Large intestine (tissue), 3 donors: Measurements from ENCODE around the gene TSC1. TPM values are rescaled to one million over a fixed set of nuclear protein-coding genes. Genes with fewer than 3 reads are reported as not detected.

ENCODE experiments used
- DNase-seq, 2 donors: peaks; one replicate each; pipeline versions ENCODE4 v3.0.0 to v3.0.0-alpha.2; 2013
- H3K27ac ChIP-seq: one replicate; pipeline ENCODE4 v1.5.1; 2013; ENCODE audit warnings: low read length
- H3K27me3 ChIP-seq: 2 replicates; pipeline ENCODE4 v1.6.1; 2013; ENCODE audit warnings: low read length; ENCODE audit not compliant: control insufficient read depth, insufficient read depth
- H3K36me3 ChIP-seq: 2 replicates; pipeline ENCODE4 v1.6.1; 2013; ENCODE audit warnings: low read length; ENCODE audit not compliant: control insufficient read depth, insufficient read depth
- H3K4me1 ChIP-seq: one replicate; pipeline ENCODE4 v1.6.1; 2013; ENCODE audit warnings: low read length; ENCODE audit not compliant: control insufficient read depth, insufficient read depth
- H3K4me3 ChIP-seq: one replicate; pipeline ENCODE4 v1.5.1; 2013; ENCODE audit warnings: low read length
- H3K9me3 ChIP-seq: one replicate; pipeline ENCODE4 v1.6.1; 2013; ENCODE audit warnings: mild to moderate bottlenecking, low read depth, low read length, moderate library complexity; ENCODE audit not compliant: control insufficient read depth
- WGBS: methylation state at CpG from one replicate; pipeline ENCODE4 v1.1.5; 2013; ENCODE audit warnings: low lambda C conversion rate; ENCODE audit not compliant: insufficient coverage; 5-methylcytosine and 5-hydroxymethylcytosine counted together
- polyA plus RNA-seq: library from polyadenylated mRNA; unstranded; fragments of 120-200 nt; gene quantifications from one replicate; pipeline ENCODE4 v1.2.1, GENCODE V29; 2013

TSC1 gene
- polyA plus RNA-seq, 1 donor = 45.6 TPM

GRCh38 chr9:132939169-132939568 is 5.2 kb downstream of the TSC1 start:
- no peak overlapping the region for H3K27ac ChIP-seq
- no CpG with 5 or more reads among the region's 1 CpG for whole genome bisulfite sequencing
- H3K9me3 ChIP-seq = no peaks in the 10 kb centered on the region
- no peak overlapping the region for H3K4me3 ChIP-seq
- peaks cover 9% of the 10 kb centered on the region for H3K4me1 ChIP-seq
- H3K27me3 ChIP-seq = no peaks in the 10 kb centered on the region
- peaks cover 6% of the 10 kb centered on the region for H3K36me3 ChIP-seq
- DNase-seq = no peak

DNA sequence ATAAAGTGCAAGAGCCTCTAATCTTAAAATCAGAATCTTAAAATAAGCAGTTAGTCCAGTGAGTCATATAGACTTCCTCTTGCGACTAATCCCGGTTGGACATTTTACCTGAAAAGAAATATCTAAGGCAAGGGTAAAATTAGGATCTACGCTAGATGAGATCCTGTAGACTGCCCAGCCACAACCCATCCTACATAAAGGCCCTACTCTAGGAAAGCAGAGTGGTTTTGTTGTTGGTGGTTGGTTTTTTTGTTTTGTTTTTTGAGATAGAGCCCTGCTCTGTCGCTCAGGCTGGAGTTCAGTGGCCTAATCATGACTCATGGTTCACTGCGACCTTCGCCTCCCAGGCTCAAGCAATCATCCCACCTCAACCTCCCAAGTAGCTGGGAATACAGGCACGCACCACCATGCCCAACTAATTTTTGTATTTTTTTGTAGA is 6.9 kb downstream of the TSC1 start:
- 100% methylated on average over 2 of the region's 7 CpGs for WGBS

GRCh38 chr9:132935026-132935425 is 9.4 kb downstream of the TSC1 start:
- WGBS = no CpG with 5 or more reads among the region's 6 CpGs
- no peak for DNase-seq
- no peaks in the 10 kb centered on the region for H3K9me3 ChIP-seq

More for the DNA sequence above, 6.9 kb downstream of the TSC1 start:
- no peaks in the 10 kb centered on the region for H3K9me3 ChIP-seq
- no peak overlapping the region for H3K27ac ChIP-seq
- H3K27me3 ChIP-seq = no peaks in the 10 kb centered on the region
- DNase-seq = no peak
- H3K36me3 ChIP-seq = peaks cover 11% of the 10 kb centered on the region
- no peaks in the 10 kb centered on the region for H3K4me1 ChIP-seq
- no peak overlapping the region for H3K4me3 ChIP-seq

DNA sequence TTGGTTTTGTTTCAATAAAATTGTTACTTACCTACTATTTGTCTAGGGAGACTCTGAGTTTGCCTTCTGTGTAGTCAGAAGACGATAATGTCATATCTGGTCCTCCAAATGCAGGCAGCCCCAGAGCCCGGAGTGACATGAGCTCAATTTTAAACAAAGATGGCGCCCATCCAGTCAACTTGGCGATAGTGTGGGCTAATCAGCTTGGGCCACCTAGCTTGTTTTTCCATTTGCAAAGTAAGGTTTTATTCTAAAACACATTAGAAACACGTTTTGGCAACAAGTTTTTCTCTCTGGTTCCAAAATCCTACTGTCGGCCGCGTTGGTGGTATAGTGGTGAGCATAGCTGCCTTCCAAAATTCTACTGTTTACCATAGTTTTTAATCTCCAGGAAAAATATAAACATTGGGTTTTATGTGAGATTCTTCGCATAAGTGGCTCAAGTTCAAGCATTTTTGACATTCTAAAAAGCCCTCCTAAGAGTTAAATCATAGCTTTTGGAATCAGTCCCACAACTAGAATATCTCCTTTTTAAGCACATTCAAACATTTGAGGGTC is 13.2 kb downstream of the TSC1 start:
- Histone ChIP-seq H3K27me3 (no peaks in the 10 kb centered on the region), H3K9me3 (no peaks in the 10 kb centered on the region), H3K27ac (no peak overlapping the region), H3K36me3 (peaks cover 40% of the 10 kb centered on the region), H3K4me1 (no peaks in the 10 kb centered on the region), H3K4me3 (no peak overlapping the region)
- DNase-seq = no peak
- WGBS = 94% methylated on average over 4 of the region's 9 CpGs

More at GRCh38 chr9:132935026-132935425, 9.4 kb downstream of the TSC1 start:
- Histone ChIP-seq H3K36me3 (peaks cover 15% of the 10 kb centered on the region), H3K4me1 (no peaks in the 10 kb centered on the region), H3K4me3 (no peak overlapping the region), H3K27me3 (no peaks in the 10 kb centered on the region), H3K27ac (no peak overlapping the region)

DNA sequence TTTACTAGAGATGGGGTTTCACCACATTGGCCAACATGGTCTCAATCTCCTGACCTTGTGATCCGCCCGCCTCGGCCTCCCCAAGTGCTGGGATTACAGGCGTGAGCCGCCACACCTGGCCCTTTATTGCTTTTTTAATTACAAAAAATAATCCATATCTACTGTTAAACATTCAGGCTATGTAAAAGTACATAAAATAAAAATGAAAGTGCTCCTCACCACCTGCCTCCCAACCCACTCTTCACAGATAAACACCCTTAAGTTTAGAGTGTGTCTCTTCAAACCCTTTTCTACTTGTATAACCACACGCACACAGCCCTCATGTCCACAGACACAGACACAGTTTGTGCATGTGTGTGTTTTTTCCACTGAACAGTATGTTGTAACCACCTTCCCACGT is 16.7 kb downstream of the TSC1 start:
- no peaks in the 10 kb centered on the region for H3K4me1 ChIP-seq
- 87% methylated on average over 3 of the region's 7 CpGs for WGBS
- DNase-seq = no peak
- H3K27ac ChIP-seq = no peak overlapping the region
- no peaks in the 10 kb centered on the region for H3K27me3 ChIP-seq
- H3K9me3 ChIP-seq = no peaks in the 10 kb centered on the region
- H3K4me3 ChIP-seq = no peak overlapping the region
- H3K36me3 ChIP-seq = peaks cover 48% of the 10 kb centered on the region

DNA sequence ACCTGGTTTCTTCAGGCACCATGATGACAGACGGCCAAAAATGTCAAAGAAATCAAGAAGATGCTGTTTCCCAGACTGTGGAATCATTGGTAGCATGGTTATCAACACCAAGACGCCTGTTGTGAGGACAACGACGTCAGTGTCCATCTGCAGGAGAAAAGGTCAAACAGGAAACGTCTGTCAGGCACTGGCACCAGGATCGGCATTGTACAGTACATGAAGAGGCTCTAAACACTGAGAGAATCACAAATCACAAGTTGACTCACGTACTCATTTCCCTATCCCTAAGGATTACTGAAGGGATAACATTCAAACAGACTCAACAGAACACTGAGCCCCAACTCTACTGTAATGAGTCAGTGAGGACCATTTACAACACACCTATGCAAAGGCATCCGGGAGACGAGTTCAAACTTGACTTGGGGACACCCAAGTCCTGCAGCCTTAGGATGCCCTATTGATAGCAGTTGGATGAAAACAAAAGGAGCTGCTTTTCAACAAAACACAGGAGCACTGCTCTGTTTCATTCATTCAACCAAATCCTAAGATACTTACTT is 21.0 kb downstream of the TSC1 start:
- DNase-seq = no peak
- Histone ChIP-seq H3K27me3 (no peaks in the 10 kb centered on the region), H3K4me3 (no peak overlapping the region), H3K9me3 (no peaks in the 10 kb centered on the region), H3K4me1 (no peaks in the 10 kb centered on the region), H3K36me3 (peaks cover 74% of the 10 kb centered on the region), H3K27ac (no peak overlapping the region)
- 100% methylated on average over 1 of the region's 9 CpGs for WGBS

DNA sequence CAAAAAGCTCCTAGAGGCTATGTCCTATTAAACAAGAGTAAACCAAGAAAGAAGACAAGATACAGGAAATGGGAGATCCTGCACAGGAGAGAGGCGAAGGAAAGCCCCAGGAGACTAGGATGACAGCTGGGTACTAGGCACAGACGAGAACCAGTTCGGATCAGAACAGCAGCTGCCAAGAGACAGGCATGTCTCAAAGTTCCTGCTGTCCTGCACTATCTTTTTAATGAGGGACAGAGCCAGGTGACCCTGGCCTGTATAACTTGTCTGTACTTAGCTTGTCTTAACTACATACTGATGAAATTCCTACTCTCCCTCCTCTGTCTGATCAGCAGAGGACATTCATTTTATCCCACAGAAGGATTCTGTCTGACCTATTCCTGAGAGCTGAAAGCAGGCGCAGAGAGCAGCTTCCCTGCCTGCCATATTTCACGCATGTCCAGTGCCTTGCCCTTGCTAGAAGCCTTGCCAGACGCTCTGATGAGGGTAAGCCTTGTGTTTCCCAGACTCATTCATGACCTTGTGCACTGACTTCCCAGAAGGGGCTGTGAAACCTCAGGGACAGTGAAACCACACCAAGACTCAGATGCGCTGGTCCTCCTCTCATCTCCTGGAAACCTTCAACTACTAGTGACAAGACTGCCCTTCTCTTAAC is 24.7 kb downstream of the TSC1 start:
- no peak for DNase-seq
- no peaks in the 10 kb centered on the region for H3K27me3 ChIP-seq
- no peaks in the 10 kb centered on the region for H3K4me1 ChIP-seq
- peaks cover 72% of the 10 kb centered on the region for H3K36me3 ChIP-seq
- H3K27ac ChIP-seq = no peak overlapping the region
- 100% methylated on average over 1 of the region's 7 CpGs for WGBS
- H3K9me3 ChIP-seq = no peaks in the 10 kb centered on the region
- no peak overlapping the region for H3K4me3 ChIP-seq

DNA sequence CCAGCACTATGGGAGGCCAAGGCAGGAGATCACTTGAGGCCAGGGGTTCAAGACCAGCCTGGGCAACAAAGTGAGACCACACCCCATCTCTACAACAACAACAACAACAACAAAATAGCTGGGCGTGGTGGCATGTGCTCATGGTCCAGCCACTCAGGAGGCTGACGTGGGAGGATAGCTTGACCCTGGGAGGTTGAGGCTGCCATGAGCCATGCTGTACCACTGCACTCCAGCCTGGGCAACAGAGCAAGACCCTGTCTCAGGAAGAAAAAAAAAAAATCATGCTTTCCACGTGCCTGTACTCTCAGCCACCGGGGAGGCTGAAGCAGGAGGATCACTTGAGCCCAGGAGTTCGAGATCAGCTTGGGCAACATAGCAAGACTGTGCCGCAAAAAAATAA is 29.5 kb downstream of the TSC1 start:
- peaks cover 66% of the 10 kb centered on the region for H3K36me3 ChIP-seq
- 100% methylated on average over 4 of the region's 6 CpGs for WGBS

DNA sequence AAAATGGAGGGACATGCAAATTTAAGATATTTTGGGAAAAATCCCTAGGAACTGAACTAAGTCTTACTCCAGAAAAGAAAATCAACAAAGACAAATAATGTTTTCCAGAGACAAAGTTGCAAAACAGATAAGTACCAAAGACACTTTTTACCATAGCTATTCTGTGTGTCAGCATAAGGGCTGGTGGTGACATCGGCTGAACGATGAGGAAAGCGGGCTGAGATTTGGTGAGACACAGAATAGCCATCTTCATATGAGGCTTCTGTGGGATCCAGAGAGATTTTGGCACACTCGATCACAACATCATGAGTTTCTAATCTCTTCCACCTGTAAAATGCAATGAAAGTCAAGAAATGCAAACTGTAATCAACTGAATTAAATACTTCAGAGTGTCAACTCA is 32.3 kb downstream of the TSC1 start:
- H3K27ac ChIP-seq = no peak overlapping the region
- no peaks in the 10 kb centered on the region for H3K27me3 ChIP-seq
- H3K4me1 ChIP-seq = no peaks in the 10 kb centered on the region
- WGBS = 100% methylated on average over 2 of the region's 4 CpGs
- H3K9me3 ChIP-seq = no peaks in the 10 kb centered on the region
- H3K4me3 ChIP-seq = no peak overlapping the region
- no peak for DNase-seq
- H3K36me3 ChIP-seq = peaks cover 60% of the 10 kb centered on the region

More for the DNA sequence above, 29.5 kb downstream of the TSC1 start:
- no peak overlapping the region for H3K4me3 ChIP-seq
- H3K27me3 ChIP-seq = no peaks in the 10 kb centered on the region
- no peak overlapping the region for H3K27ac ChIP-seq
- no peaks in the 10 kb centered on the region for H3K9me3 ChIP-seq
- H3K4me1 ChIP-seq = no peaks in the 10 kb centered on the region
- DNase-seq = no peak

DNA sequence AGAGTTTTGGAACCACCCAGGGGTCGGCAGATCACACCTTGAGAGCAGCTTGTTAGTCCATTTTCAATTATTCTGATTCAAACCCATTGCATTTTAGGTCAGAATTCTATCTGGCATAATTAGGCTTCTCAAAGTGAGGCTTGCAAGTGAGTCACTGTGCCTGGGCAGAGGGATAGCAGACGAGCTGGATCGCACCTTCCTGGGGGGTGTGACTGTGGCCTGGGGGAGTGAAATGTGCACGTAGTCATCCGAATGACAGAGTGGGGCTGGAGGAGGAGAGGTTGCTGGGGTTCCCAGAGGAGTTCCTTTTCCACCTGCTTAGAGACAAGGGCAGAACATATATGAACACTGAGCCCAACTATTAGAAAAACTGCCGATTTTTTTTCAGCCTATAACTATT is 34.0 kb downstream of the TSC1 start:
- DNase-seq = no peak
- Histone ChIP-seq H3K4me1 (no peaks in the 10 kb centered on the region), H3K36me3 (peaks cover 59% of the 10 kb centered on the region), H3K27ac (no peak overlapping the region), H3K4me3 (no peak overlapping the region), H3K9me3 (no peaks in the 10 kb centered on the region), H3K27me3 (no peaks in the 10 kb centered on the region)
- no CpG with 5 or more reads among the region's 6 CpGs for WGBS
